ENCODE results near the gene OPTN.

- TF ChIP-seq, protein P1, sequence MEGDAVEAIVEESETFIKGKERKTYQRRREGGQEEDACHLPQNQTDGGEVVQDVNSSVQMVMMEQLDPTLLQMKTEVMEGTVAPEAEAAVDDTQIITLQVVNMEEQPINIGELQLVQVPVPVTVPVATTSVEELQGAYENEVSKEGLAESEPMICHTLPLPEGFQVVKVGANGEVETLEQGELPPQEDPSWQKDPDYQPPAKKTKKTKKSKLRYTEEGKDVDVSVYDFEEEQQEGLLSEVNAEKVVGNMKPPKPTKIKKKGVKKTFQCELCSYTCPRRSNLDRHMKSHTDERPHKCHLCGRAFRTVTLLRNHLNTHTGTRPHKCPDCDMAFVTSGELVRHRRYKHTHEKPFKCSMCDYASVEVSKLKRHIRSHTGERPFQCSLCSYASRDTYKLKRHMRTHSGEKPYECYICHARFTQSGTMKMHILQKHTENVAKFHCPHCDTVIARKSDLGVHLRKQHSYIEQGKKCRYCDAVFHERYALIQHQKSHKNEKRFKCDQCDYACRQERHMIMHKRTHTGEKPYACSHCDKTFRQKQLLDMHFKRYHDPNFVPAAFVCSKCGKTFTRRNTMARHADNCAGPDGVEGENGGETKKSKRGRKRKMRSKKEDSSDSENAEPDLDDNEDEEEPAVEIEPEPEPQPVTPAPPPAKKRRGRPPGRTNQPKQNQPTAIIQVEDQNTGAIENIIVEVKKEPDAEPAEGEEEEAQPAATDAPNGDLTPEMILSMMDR (IDR thresholded peaks at IDR 0.05) = no peak
- TF ChIP-seq EZH2phosphoT487 (IDR thresholded peaks at IDR 0.05) (no peak), EZH2 (IDR thresholded peaks at IDR 0.05) (no peak)
Observed at GRCh38 chr10:13102002-13102794, 2.2 kb downstream of the OPTN start.
